Measurements from ENCODE around the gene STBD1. TPM values are rescaled to one million over a fixed set of nuclear protein-coding genes. Genes with fewer than 3 reads are reported as not detected.

The STBD1 gene
- total and polyA plus RNA-seq, 2 experiments from 2014 or later, result 29.7 to 34.2 TPM

GRCh38 chr4:76272582-76272981, 34.0 kb upstream of the STBD1 start:
- H3K4me2 ChIP-seq, result no peak overlapping the region
- no peak overlapping the region for H3K4me3 ChIP-seq
- DNase-seq (ENCODE audit: low spot score), result no peak
- H3K27me3 ChIP-seq, result no peaks in the 10 kb centered on the region
- H3K79me2 ChIP-seq, result no peaks in the 10 kb centered on the region
- no peaks in the 10 kb centered on the region for H3K9me2 ChIP-seq (replicated peaks; ENCODE audit: insufficient read depth)
- TF ChIP-seq EZH2phosphoT487 (IDR thresholded peaks at IDR 0.05; ENCODE audit: low read depth, severe bottlenecking, unreplicated experiment), result no peak
- TF ChIP-seq CTCF (IDR thresholded peaks at IDR 0.05; ENCODE audit: poor library complexity), result no peak
- no peak for TF ChIP-seq EZH2 (IDR thresholded peaks at IDR 0.05; ENCODE audit: borderline replicate concordance)
- no peaks in the 10 kb centered on the region for H4K20me1 ChIP-seq (ENCODE audit: insufficient read depth, poor library complexity, severe bottlenecking)
- 47% methylated on average over 1 of the region's 1 CpG for WGBS (ENCODE audit: low lambda C conversion rate, missing lambda C conversion rate)
- H2AFZ ChIP-seq, result no peak overlapping the region
- peak overlapping the region; percentile 89 for H3K27ac ChIP-seq
- no peaks in the 10 kb centered on the region for H3K36me3 ChIP-seq (replicated peaks; ENCODE audit: insufficient read depth, low read depth)
- no peaks in the 10 kb centered on the region for H3K9me3 ChIP-seq (ENCODE audit: low read depth)
- H3K4me1 ChIP-seq (ENCODE audit: insufficient read depth), result peaks cover 17% of the 10 kb centered on the region

- Histone ChIP-seq H3K27ac (peak overlapping the region; percentile 89), H3K4me2 (no peak overlapping the region), H3K9me3 (ENCODE audit: low read depth) (no peaks in the 10 kb centered on the region), H3K36me3 (replicated peaks; ENCODE audit: insufficient read depth, low read depth) (no peaks in the 10 kb centered on the region), H3K27me3 (no peaks in the 10 kb centered on the region), H3K79me2 (no peaks in the 10 kb centered on the region), H3K4me3 (no peak overlapping the region), H3K4me1 (ENCODE audit: insufficient read depth) (peaks cover 17% of the 10 kb centered on the region), H2AFZ (no peak overlapping the region), H3K9me2 (replicated peaks; ENCODE audit: insufficient read depth) (no peaks in the 10 kb centered on the region), H4K20me1 (ENCODE audit: insufficient read depth, poor library complexity, severe bottlenecking) (no peaks in the 10 kb centered on the region)
- TF ChIP-seq CTCF (IDR thresholded peaks at IDR 0.05; ENCODE audit: poor library complexity), result no peak
- TF ChIP-seq EZH2 (IDR thresholded peaks at IDR 0.05; ENCODE audit: borderline replicate concordance), result no peak
- TF ChIP-seq EZH2phosphoT487 (IDR thresholded peaks at IDR 0.05; ENCODE audit: low read depth, severe bottlenecking, unreplicated experiment), result no peak
- no peak for DNase-seq (ENCODE audit: low spot score)
- 72% methylated on average over 5 of the region's 5 CpGs for WGBS (ENCODE audit: low lambda C conversion rate, missing lambda C conversion rate)
Measured at GRCh38 chr4:76272999-76273398, 33.5 kb upstream of the STBD1 start.

- no peak overlapping the region for H3K4me2 ChIP-seq
- WGBS (ENCODE audit: low lambda C conversion rate, missing lambda C conversion rate), result 70% methylated on average over 3 of the region's 3 CpGs
- H3K4me3 ChIP-seq, result no peak overlapping the region
- no peaks in the 10 kb centered on the region for H3K36me3 ChIP-seq (replicated peaks; ENCODE audit: insufficient read depth, low read depth)
- no peaks in the 10 kb centered on the region for H3K27me3 ChIP-seq
- no peaks in the 10 kb centered on the region for H4K20me1 ChIP-seq (ENCODE audit: insufficient read depth, poor library complexity, severe bottlenecking)
- H3K4me1 ChIP-seq (ENCODE audit: insufficient read depth), result peaks cover 19% of the 10 kb centered on the region
- H3K9me2 ChIP-seq (replicated peaks; ENCODE audit: insufficient read depth), result no peaks in the 10 kb centered on the region
- H3K27ac ChIP-seq, result peak overlapping the region; percentile 89
- peak; percentile 66 for DNase-seq (ENCODE audit: low spot score)
- no peak overlapping the region for H2AFZ ChIP-seq
- H3K9me3 ChIP-seq (ENCODE audit: low read depth), result no peaks in the 10 kb centered on the region
- H3K79me2 ChIP-seq, result no peaks in the 10 kb centered on the region
- TF ChIP-seq CTCF (IDR thresholded peaks at IDR 0.05; ENCODE audit: poor library complexity), result no peak
- no peak for TF ChIP-seq EZH2 (IDR thresholded peaks at IDR 0.05; ENCODE audit: borderline replicate concordance)
- TF ChIP-seq EZH2phosphoT487 (IDR thresholded peaks at IDR 0.05; ENCODE audit: low read depth, severe bottlenecking, unreplicated experiment), result no peak
Measured at GRCh38 chr4:76275486-76276124, 30.9 kb upstream of the STBD1 start.
